ENCODE data around the gene RTP3. TPM values are rescaled to one million over a fixed set of nuclear protein-coding genes. Genes with fewer than 3 reads are reported as not detected.

The RTP3 gene
- total RNA-seq, 3 donors from 2014 or later (not counting 1 experiment from before 2014, with no cell fraction given): not detected

- H3K27me3 ChIP-seq (ENCODE audit: control insufficient read depth, insufficient read depth, low read length): no peaks in the 10 kb centered on the region
- intact Hi-C loops (cut with micrococcal nuclease): no loop called here
- H3K4me3 ChIP-seq (ENCODE audit: low read length): no peak overlapping the region
- Mint-ChIP-seq H3K36me3 (no peaks in the 10 kb centered on the region), H3K9me3 (no peaks in the 10 kb centered on the region), H3K4me3 (no peak overlapping the region), H3K4me1 (no peaks in the 10 kb centered on the region), H3K27ac (no peak overlapping the region), H3K27me3 (ENCODE audit: low read depth in 2 of 2) (peaks cover 13 to 22% of the 10 kb centered on the region in 2 donors)
- ATAC-seq: no peak
- WGBS (ENCODE audit: insufficient coverage): 82% methylated on average over 5 of the region's 7 CpGs
- H3K36me3 ChIP-seq (ENCODE audit: control insufficient read depth, insufficient read depth, low read length): no peaks in the 10 kb centered on the region
- DNase-seq: no peak
- no peak for TF ChIP-seq CTCF (IDR thresholded peaks at IDR 0.05)
- H3K9me3 ChIP-seq (ENCODE audit: control insufficient read depth, insufficient read depth, low read length): no peaks in the 10 kb centered on the region
- no peak overlapping the region for H3K27ac ChIP-seq (ENCODE audit: low read length)
- no peaks in the 10 kb centered on the region for H3K4me1 ChIP-seq (ENCODE audit: control insufficient read depth, insufficient read depth, low read length)
Observed at GRCh38 chr3:46453526-46454208, 44.1 kb upstream of the RTP3 start.

- no peak overlapping the region for H3K4me3 Mint-ChIP-seq
- Histone ChIP-seq H3K4me3 (ENCODE audit: low read length) (no peak overlapping the region), H3K27ac (ENCODE audit: low read length) (no peak overlapping the region), H3K27me3 (ENCODE audit: control insufficient read depth, insufficient read depth, low read length) (no peaks in the 10 kb centered on the region), H3K36me3 (ENCODE audit: control insufficient read depth, insufficient read depth, low read length) (no peaks in the 10 kb centered on the region), H3K4me1 (ENCODE audit: control insufficient read depth, insufficient read depth, low read length) (no peaks in the 10 kb centered on the region), H3K9me3 (ENCODE audit: control insufficient read depth, insufficient read depth, low read length) (no peaks in the 10 kb centered on the region)
- intact Hi-C loops (cut with micrococcal nuclease): no loop called here
- H3K36me3 Mint-ChIP-seq: no peaks in the 10 kb centered on the region
- 42% methylated on average over 3 of the region's 3 CpGs for WGBS (ENCODE audit: insufficient coverage)
- no peaks in the 10 kb centered on the region for H3K4me1 Mint-ChIP-seq
- no peak for ATAC-seq
- H3K27ac Mint-ChIP-seq: no peak overlapping the region
- H3K9me3 Mint-ChIP-seq: no peaks in the 10 kb centered on the region
- TF ChIP-seq CTCF (IDR thresholded peaks at IDR 0.05): no peak
- peaks cover 14 to 22% of the 10 kb centered on the region in 2 donors for H3K27me3 Mint-ChIP-seq (ENCODE audit: low read depth in 2 of 2)
- DNase-seq: no peak
Observed at GRCh38 chr3:46454209-46454595, 43.6 kb upstream of the RTP3 start.

- ATAC-seq: no peak
- no peaks in the 10 kb centered on the region for H3K9me3 Mint-ChIP-seq
- H3K27me3 ChIP-seq (ENCODE audit: control insufficient read depth, insufficient read depth, low read length): no peaks in the 10 kb centered on the region
- WGBS (ENCODE audit: insufficient coverage): 86% methylated on average over 7 of the region's 7 CpGs
- H3K27ac Mint-ChIP-seq: no peak overlapping the region
- H3K36me3 ChIP-seq (ENCODE audit: control insufficient read depth, insufficient read depth, low read length): no peaks in the 10 kb centered on the region
- H3K4me3 Mint-ChIP-seq: no peak overlapping the region
- intact Hi-C loops (cut with micrococcal nuclease): no loop called here
- no peak overlapping the region for H3K27ac ChIP-seq (ENCODE audit: low read length)
- H3K27me3 Mint-ChIP-seq (ENCODE audit: low read depth in 2 of 2): peaks cover 18 to 26% of the 10 kb centered on the region in 2 donors
- no peaks in the 10 kb centered on the region for H3K9me3 ChIP-seq (ENCODE audit: control insufficient read depth, insufficient read depth, low read length)
- no peak overlapping the region for H3K4me3 ChIP-seq (ENCODE audit: low read length)
- no peak for TF ChIP-seq CTCF (IDR thresholded peaks at IDR 0.05)
- DNase-seq: no peak
- H3K4me1 Mint-ChIP-seq: no peaks in the 10 kb centered on the region
- no peaks in the 10 kb centered on the region for H3K4me1 ChIP-seq (ENCODE audit: control insufficient read depth, insufficient read depth, low read length)
- H3K36me3 Mint-ChIP-seq: no peaks in the 10 kb centered on the region
Observed at GRCh38 chr3:46454606-46455005, 43.2 kb upstream of the RTP3 start.
